HUDEP-2 (cell line): Measurements from ENCODE around the gene FAM110C.
"Not testable (repeated sequence)": the region's sequence is repeated elsewhere in the genome, so short reads cannot be mapped to it uniquely, and the experiment has no call there.

Source experiments
- DNase-seq, 76 experiments: peaks; one replicate each; lab custom pipeline; 2025; ENCODE audit not compliant: unreplicated experiment in 76 of 76; lab: John Stamatoyannopoulos, UW

FAM110C gene, protein sequence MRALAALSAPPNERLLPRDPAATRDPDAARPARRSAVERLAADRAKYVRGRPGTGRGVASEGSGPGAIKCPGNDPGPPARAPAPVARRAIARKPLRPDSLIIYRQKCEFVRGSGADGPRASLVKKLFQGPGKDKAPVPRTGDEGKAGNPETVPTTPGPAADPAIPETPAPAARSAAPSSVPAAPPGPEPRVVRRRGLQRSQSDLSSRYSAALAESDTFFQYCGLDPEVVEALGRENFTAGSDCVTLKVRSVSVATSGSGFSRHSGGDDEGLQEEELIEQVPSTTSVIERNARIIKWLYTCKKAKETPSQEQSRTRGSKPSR

GRCh38 chr2:46471-47345 lies at the start of gene FAM110C:
TSS of gene FAM110C (minus strand) at chr2:46505. CDS start at chr2:46385, 120 bp downstream.
- DNase-seq: no peak

GRCh38 chr2:92326-92725 lies 46.0 kb upstream of the FAM110C start:
- no peak for DNase-seq

DNA sequence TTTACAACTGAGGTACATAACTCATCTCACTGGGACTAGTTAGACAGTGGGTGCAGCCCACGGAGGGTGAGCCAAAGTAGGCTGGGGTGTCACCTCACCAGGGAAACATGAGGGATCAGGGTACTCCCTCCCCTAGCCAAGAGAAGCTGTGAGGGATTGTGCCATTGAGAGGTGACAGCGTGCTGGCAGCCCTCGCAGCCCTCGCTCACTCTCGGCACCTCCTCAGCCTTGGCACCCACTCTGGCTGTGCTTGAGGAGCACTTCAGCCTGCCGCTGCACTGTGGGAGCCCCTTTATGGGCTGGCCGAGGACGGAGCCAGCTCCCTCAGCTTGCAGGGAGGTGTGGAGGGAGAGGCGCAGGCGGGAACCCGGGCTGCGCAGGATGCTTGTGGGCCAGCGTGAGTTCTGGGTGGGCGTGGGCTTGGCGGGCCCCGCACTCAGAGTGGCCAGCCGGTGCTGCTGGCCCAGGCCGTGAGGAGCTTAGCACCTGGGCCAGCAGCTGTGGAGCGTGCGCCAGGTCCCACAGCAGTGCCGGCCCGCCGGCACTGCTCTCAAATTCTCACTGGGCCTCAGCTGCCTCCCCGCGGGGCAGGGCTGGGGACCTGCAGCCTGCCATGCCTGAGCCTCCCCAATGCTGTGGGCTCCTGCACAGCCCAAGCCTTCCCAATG lies 44.5 kb upstream of the FAM110C start:
- no peak for DNase-seq

DNA sequence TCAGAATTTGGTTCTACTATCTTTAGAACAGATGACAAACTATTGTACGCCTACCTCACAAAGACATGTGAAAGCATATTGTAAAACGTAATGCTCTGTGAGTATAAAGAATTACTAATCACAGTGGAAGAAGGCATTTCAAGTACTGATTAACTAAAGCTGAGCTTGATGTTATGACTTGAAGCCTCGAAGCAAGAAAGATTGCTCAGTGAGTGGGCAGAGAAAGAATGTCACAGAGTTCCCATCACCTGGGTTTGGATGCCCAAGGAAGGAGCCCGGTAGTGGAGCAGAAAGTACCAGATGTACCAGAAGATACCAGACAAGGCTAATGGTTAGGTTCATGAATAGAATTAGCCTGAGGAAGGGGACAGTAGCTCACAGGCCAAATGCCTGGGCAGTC lies 39.5 kb upstream of the FAM110C start:
- DNase-seq: no peak

DNA sequence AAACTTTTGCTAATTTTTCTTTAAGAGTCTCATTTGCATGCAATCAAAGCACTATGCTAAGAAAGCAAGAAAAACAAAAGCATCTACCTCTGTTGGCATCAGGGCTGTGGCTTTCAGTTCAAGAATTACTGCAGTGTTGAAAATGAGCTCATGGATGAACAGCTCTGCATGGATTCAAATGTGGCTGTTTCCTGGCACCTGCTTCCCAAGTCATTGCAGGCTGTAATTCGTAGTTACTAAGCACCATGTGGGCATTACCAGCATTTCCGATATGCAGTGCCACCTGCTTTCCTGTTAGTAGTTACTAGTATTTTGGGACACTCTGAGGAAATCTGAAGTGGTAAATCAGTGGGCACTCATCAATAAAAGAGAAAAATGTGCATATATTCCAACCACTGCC lies 37.8 kb upstream of the FAM110C start:
- no peak for DNase-seq

- no peak for DNase-seq
Measured at GRCh38 chr2:80971-81736, 34.8 kb upstream of the FAM110C start.

- no peak for DNase-seq
Measured at GRCh38 chr2:80378-80777, 34.1 kb upstream of the FAM110C start.

DNA sequence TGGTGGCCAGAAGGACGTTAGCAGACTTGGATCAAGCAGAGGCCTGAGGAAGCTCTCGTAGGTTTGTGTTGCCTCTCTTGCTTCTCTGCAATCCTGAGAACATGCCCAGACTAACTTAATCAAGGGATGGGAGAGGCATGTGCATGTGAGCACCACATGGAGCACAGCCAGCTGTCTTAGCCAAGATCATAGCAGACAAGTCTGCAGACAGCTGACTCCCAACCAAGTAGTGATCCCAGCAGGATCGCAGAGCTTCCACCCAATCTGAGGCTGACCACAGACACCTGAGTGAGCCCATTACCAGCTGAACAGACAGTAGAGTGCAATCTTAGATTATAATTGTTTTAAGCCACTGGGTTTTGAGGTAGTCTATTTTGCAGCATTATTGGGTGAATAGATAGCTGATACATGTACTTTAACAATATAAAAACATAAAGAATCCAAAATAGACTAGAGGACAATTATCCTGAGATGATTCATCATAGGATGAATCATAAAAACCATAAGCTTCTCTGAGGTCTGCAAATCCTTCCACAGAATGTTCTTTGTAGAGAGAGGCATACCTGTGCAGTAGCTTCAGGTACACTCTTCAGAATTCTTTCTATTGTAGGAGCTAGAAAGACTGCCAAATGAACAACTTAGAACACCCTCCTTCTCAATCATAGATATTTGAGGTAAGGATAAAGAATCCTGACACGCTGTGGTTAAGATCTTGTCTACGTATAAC lies 25.2 kb upstream of the FAM110C start:
- DNase-seq: no peak

- DNase-seq: no peak
Measured at GRCh38 chr2:69366-70344, 23.4 kb upstream of the FAM110C start.

- not testable (repeated sequence) for DNase-seq
Measured at GRCh38 chr2:68637-69036, 22.3 kb upstream of the FAM110C start.

- DNase-seq: no peak
Measured at GRCh38 chr2:66853-67252, 20.5 kb upstream of the FAM110C start.

DNA sequence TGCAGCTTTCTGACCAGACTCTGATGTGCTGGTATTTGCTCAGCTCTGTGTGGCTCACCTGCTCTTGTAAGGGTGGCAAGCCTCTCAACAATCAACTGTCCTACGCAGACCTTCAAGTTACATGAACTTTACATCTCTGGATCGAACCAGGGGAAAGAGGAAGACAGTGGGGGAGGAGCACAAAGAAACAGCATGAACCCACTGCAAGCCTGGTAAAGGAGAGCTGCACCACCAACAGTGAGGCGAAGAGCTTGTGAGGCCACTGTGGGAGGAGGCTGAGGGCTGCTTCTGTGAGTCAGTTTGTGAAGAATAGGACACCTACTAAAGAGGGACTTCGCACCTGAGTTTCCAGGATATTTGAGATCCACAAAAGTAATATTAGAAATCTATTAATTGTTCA lies 18.8 kb upstream of the FAM110C start:
- no peak for DNase-seq

DNA sequence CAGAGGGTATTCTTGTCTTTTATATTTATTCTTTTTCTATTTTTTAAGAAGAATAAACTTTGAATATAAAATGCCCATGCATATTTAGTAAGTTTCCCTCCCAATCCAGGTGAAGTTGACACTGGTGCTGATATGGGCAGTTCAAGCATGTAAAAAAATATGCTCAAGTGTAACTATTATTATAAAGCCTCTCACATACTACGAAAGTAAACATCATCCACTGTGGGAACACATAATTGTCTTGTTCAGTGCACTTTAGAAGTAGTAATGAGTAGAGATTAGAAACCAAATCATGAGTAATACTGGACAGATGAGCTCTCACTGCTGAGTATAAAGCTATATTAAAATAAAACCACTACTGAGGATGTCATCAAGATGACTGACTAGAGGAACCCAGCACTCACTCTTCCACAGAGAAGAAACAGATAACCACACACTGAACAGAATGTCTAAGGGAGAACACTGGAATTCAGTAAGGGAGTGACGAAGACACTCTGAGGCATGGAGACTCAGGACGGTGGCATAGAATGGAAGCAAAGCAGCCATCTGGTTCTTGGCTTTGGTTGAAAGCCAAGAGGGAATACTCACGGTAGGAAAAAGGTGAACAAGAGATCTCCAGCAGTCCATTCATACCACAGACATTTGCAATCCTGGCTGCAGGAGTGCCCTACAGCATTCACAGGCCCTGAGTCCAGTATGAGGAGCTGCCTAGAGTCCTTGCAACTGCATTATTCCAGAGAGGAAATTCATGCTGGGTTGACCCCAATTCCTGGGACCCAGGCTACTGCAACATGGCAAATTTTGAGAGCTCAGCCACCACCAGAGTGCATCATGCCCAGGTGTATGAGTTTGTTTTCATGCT lies 9.5 kb upstream of the FAM110C start:
- no peak for DNase-seq

DNA sequence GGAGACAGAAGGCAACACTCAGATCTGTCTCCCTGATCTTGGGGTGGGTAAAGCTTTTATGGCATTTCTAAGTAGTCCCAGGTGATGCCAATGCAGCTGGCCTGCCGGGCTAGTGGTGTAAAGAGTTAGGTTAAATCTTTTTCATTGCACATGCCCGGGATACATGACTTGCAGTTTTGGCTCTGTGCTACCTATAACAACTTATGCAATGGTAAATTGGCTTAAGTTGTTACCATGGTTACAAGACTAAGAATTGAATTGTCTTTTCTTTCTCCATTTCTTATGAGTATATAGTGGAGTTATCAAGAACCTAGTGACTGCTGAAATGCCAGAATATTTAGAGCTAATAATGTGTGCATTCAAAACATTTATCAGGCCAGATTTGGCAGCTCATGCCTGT lies 5.3 kb upstream of the FAM110C start:
- no peak for DNase-seq

DNA sequence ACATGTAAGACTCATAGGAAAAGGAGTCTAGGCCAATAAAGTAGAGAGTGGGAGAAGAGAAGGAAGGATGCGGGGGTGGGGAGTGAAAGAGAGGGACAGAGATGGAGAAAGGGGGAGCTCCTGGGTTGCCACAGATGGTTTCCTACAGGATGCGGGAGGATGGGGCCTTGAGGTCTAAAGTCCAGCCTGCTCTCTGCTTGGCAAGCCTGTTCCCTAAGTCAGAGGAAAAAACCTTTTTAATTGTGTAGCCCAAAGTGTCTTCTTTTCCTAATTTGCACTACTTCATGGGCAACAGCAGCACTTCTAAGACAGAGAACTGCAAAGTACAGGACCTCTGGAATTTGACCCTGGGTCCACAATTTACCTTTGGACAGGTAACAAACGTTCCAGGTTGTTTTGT lies 1.4 kb upstream of the FAM110C start:
- DNase-seq: no peak

GRCh38 chr2:47346-47725 lies 1.0 kb upstream of the FAM110C start:
- no peak for DNase-seq

- no peak for DNase-seq
Measured at GRCh38 chr2:46131-46470, 204 bp downstream of the FAM110C start.
